COLO668 (cell line): ENCODE data around the gene GPR132.
"Not testable (repeated sequence)": the region's sequence is repeated elsewhere in the genome, so short reads cannot be mapped to it uniquely, and the experiment has no call there.

Source experiments
- DNase-seq: peaks from one replicate; lab custom pipeline; 2025; ENCODE audit not compliant: unreplicated experiment; lab: John Stamatoyannopoulos, UW

GPR132 gene

DNA sequence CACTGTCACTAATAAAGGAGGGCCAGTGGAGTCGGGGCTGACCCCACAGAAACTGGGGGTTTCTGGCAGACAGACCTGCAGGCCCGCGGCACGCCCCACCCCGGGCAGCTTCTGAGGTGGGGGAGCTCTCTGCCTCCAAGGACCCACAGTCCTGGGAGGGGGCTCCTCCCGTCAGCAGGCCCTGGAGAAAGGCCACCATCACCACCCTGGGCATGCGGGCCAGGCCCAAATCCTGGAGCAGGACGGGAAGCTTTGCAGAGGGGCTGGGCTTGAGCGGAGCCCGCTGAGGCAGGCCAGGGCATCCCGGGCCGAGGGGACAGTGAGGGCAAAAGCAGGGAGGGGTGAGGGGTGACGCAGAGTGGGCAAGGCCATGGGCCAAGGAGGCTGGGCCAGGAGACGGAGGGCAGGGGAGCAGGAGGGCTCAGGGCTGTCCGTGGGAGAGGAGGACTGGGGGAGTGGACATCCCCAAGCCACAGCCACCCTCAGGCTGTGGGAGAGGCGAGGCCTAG is 11.1 kb upstream of the GPR132 start:
- DNase-seq = no peak

DNA sequence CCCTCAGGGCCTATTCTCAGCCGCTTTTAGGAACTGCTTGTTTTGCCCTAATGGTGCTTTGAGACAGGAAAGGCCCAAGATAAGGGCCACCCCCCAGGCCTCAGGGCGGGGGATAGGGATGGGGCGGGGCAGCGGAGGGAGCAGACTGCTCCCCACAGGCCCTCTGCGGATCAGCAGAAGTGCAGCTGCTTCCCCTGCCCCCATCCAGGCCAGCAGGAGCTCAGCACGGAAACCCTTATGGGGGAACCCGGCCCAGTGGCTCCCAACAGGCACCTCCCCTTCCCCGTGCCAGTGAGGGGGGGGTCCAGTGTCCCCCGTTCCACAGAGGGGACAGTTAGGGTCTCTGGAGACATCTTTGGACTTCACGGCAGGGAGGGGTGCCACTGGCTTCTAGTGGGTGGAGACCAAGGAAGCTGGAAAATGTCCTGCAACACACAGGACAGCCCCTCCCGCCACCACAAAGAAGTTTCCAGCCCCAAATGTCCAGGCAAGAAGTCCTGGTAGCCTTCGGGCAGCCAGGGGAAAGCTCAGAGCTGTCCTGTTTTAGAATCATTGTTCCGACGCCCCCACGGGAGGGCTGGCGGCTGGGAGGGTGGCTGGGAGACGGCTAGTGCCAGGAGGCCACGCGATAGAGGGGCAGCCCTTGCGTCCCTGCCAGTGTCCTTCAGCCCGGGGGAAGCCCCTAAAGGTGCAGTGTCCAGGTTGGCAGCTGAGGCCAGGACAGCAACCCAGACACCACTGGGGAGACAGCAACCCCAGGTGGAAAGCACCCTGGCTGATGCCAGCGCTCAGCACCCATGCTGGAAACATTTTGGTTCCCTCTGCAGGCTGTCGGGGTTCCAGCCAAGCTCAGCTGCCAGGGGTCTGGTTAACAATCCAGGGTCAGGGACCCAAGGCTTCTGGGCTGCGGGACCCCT is 10.4 kb upstream of the GPR132 start:
- DNase-seq = peak; percentile 64

DNA sequence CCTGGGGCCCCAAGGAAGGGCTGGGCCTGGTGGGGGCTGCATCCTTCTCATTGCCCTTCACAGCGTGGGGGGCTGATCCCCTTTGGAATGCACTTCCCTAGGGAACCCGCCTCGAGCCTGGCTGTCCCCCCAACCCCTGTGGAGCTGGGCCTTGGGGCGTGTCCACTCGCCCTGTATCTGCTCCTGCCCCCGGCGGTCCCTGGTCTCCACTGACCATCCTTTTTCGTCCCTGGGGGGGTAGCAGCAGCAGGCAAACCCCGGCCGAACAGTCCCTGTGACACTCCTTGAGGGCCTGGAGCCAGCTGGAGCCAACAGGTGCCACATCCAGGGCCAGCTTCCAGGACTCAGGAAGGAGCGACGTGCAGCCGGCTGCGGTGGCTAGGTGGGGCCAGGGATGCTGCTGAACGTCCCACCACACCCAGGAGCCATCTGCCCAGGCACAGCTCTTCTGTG is 9.4 kb upstream of the GPR132 start:
- DNase-seq = peak; percentile 88

DNA sequence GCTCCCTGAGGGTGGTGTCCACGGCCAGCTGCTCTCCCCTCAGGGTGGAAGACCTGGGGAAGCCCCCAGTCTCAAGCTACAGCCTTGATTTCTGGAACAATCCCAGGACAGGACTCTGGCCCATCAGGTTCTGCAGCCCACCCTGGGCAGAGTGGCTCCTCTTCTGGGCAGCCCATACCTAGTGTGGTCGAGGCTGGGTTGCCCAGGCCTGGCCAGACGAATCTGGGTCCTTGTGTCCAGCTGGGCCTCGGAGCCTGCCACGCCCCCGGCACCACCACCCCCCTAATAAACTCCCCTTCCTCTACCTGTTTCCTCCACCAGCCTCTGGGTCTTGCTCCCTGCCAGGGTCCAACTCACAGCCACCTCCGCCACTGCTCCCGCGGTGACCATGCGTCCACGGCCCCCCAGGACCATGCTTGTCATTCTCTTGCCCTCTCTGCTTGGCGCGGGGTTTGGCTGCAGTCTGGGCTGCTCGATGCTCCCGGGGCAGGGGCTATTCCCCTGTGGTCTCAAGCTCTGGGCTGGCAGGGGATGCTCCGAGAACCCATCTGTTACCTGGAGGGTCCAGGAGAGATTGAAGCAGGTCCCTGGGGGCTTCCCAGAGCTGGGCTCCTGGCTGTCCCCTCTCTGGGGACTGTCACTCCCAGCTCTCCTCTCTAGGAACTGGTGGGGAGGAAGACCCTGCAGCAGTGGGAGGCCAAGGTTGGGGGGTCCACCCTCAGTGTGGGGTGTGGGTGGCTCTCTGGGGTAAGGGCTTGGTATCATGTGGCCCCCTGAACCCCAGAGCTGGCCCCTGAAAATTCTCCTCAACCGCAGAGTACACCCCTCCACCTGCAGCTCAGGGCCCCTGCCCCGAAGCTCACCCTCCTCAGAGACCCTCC is 8.7 kb upstream of the GPR132 start:
- no peak for DNase-seq

DNA sequence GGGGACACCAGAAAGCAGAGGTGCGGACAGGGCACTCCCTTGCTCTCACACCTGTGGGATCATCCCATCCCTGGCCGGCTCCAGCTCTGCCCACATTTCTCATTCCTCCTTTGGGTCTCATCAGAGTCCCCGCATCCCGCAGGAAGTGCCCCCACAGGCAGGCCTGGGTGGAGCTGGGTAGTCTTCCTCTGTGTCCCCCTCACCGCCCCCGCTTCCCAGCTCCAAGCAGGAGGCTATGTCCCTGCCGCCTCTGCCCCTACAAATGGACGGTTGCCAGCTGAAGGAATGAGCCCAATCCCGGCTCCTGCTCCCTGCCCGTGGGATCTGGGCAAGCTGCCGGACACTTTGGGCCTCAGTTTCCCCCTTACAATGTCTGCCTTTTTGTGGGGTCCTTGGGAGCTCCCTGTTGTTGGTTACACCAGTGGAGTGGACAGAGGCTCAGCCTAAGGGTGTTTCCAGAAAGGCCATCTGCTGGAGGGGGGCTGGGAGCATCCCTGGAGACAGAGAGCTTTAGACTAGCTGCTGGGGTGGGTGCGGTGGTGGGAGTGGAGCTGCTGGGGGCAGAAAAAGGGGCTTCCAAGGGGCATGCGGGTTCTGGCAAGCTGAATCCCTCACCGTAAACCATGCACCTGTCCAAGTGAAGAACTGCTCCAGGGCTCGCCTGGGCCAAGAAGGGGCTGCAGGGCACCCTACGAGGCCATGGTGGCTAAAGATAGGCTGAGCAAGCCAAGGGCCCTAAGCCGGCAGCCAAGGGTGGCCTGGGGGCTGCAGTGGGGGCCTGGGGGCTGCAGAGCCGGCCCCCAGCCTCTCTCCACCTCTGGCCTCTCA is 7.9 kb upstream of the GPR132 start:
- DNase-seq = no peak

DNA sequence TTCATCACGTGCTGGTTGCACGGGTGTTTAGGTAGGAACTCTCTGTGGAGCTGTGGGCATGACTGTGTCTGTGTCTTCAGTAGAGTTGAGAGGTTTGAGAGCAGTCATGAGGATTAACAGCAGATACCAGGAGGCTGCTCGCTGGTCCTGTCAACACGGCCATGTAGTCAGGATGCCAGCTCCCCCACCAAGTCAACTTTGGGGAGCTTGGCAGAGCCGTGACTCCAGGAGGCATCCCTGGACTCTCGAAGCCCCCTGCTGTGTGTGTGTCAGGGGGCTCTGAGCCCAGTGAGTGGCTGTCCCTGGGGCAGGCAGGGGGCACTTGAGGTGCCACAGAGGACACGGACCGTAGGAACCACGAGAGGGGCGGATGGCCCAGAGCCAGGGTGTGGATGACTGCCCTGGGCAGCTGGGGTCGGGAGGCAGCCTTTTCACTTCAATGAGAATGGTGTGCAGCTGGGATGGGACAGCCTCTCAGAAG is 7.2 kb upstream of the GPR132 start:
- no peak for DNase-seq

DNA sequence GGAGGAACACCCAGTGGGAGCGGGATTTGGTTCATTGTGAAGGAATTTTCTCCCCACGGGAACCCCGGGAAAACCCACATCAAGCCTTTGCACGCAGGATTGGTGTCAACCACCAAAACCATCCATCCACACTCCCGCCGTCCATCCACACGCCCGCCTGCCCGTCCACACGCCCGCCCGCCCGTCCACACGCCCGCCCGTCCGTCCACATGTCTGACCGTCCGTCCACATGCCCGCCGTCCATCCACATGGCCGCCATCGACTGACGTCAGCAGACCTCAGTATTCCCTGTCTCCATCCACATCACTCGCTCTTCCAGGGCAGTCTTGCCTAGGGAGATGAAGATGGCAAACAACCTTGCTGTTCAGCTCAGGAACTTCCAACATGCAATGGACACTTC is 6.7 kb upstream of the GPR132 start:
- no peak for DNase-seq

DNA sequence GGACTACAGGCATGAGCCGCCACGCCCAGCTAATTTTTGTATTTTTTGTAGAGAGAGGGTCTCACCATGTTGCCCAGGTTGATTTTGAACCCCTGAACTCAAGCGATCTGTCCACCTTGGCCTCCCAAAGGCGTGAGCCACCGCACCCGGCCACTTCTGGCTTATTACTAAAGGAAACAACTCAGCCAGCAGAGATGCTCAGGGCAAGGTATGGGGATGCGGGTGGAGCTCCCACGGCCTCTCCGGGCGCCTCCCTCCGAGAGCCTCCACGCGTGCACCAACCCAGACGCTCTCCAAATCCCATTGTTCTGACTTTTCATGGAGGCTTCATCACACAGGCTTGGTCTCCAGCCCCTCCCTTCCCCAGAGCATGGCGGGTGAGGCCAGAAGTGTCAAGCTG is 6.1 kb upstream of the GPR132 start:
- no peak for DNase-seq

DNA sequence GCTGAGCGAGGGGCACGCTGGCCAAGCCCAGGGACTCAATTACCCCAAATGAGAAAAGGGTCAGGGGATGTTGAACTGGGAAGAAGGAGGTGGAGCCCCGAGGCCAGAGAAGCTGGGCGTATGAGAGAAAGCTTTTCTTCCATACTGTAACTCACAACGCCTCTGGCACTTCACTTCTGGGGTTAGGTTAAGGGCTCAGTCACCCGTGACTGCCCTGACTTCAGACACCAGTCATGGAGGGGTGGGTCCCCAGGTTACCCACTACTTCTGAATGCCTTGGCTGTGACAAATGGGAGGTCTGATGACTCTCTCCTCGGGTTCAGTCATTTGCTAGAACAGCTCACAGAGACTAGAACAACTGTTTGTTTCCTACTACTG is 5.5 kb upstream of the GPR132 start:
- no peak for DNase-seq

DNA sequence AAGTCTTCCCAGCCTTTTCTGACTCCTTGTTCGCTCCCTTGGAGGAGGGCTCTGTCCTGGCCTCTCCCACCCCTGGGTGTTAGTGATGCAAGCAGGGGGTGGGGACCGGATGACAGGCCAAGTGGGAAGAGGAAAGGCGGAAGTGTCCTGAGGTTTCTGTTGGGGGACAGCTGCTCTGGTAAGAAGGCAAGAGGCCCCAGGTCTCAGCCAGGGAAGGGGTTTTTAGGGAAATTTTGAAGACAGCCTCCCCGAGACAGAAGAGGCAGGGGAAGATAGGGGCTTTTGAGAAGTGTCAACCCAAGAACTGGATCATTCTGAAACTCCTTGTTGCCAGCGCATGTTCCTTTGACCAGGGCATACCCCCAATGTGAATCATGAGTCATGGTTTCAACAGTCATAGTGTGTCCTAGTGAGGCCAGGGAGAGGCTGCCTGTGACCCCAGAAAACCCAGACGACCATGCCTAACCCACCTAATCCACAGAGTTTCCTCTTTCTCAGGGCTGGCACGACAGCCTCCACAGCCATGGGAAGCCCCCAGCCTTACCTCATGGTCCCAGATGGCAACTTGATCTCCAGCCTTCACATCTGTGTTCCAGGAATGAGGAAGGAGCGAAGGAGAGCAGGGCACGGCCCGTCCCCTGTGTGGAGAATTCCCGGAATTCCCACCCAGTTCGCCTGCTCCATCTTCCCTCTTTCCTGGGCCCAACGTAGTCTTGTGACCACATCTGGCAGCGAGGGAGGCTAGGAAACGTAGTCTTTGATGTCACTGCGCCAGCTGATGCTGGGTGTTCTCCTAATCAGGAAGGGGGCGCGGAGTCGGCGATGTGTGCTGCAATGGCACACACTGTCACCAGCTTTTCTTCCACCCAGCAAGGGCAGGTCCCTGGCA is 4.9 kb upstream of the GPR132 start:
- DNase-seq = no peak

DNA sequence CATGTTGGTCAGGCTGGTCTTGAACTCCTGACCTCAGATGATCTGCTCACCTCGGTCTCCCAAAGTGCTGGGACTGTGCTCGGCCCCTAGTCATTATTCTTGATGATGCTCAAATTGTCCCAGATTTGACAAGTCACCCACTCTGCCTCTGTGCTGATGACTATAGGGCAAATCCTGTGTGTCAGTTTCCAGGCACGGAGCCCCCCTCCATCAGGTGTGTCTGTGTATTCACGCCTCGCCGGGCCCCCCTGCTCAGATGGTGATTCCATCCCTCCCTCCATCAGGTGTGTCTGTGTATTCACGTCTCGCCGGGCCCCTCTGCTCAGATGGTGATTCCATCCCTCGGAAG is 4.3 kb upstream of the GPR132 start:
- no peak for DNase-seq

DNA sequence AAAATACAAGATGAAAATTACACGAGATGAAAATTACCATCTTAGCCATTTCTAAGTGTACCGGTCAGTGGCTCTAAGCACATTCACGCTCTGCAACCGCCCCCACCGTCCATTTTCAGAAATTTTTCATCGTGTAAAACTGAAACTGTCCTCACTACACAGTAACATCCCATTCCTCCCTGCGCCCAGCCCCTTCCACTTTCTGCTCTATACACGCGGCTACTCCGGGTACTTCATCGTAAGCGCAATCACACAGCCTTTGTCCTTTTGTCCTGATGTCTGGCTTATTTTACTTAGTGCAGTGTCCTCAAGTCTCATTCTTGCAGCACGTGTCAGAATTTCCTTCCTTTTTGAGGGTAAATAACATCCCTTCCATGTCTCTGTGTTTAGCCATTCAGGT is 3.6 kb upstream of the GPR132 start:
- DNase-seq = no peak

DNA sequence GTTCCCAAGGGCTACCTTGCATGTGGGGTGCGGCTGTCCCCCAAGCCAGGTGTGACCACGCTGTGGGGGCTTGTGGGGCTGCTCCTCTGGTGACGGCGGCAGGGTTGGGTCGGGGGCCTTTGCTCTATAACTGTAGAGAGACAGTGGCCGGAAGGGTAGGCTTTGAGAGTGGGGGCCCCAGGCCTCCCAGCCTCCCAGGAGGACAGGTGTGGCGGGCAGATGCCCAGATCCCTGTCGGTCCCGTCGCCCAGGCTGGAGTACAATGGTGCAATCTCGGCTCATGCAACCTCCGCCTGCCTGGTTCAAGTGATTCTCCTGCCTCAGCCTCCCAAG is 2.7 kb upstream of the GPR132 start:
- DNase-seq = no peak

DNA sequence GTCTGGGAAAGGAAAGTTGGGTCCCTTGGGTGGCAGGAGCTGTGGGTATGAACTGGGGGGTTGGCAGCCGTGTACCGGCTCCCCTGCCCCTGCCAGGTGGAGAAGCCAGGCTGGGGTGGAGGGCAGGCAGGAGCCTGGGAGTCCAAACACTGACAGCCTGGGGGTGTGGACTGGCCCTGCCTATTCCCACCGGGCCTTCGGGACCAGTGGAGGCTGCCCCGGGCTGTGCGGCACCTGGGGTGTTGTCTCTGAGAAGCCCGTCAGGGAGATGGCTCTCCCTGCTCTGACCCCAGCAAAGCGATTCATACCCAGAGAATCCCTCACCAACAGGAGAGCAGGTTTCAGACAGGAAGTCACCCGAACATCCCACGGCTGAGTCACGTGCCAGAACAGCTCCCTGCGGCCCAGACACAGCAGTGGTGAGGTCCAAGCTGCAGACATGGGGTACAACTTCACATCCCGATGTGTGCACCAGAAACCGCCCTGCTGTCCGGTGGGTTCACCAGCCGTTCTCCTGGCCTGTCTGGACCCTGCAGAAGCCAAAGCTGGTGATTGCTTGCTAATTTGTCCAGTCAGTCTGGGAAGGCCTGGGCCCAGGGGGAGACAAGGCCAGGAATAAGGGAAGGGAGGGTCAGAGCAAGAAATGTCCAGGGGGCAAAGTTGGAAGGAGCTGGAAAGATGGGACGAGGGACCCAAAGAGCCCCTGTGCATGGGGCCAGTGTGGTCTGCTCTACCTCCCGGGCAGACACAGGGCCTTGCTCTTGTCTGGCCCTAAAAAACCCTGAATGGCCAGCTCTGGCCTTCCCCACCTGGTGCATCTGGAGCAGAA is 2.1 kb upstream of the GPR132 start:
- no peak for DNase-seq

DNA sequence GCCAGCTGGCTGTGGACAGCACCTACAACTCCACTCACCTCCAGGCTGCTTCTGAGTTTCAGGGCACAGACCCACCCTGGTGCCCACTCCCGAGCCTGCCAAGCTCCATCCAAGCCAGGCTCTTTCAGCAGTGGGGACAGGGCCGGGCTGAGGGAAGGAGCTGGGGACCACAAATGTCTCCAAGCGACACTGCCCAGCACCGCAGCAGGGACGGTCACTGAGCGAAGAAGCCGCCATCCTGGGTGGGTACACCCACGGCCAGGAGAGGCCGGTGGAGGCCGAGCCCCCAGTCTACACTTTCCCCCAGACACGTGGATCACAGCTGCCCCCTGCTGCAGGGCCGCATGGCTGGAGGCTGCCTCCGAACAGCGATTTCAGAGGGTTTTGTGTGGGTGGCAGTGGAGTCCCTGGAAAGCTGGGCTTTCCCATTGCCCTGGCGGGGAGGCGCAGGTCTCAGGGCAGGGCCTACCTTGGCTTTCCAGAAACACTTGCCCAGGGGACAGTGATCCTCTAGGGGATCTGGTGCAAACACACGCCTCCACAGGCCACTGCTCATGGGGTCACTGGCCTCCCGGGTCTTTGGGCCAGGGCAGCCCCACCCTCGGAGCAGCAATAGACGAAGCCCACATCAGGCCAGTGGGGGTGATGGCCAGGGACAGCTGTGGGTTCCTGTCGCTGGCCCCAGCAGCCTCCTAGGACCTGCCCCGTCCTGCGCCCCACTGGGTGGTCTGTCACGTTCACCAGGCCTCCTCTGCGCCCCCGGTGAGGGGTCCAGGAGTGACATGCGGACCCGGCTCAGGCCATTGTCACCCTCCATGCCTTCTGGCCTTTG is 1.2 kb upstream of the GPR132 start:
- no peak for DNase-seq

DNA sequence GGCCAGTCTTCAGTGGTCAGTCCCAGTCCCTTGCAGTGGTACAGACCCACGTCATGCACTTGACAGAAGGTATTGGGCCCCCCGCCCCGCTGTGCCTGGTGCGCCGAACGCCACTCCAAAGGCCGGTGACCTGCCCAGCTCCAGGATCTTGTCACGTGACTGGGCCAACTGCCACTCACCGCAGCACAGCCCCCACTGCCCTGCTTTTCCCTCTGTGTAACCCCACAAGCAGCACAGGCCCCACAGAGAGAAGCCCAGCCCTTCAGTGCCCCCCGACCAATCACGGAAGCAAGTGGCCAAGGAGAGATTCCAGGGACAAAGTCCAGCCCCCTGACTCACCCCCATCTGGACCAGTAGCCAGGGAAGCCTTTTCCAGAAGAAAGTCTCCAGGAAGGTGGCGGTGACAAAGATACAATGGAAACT is 498 bp downstream of the GPR132 start:
- DNase-seq = no peak

DNA sequence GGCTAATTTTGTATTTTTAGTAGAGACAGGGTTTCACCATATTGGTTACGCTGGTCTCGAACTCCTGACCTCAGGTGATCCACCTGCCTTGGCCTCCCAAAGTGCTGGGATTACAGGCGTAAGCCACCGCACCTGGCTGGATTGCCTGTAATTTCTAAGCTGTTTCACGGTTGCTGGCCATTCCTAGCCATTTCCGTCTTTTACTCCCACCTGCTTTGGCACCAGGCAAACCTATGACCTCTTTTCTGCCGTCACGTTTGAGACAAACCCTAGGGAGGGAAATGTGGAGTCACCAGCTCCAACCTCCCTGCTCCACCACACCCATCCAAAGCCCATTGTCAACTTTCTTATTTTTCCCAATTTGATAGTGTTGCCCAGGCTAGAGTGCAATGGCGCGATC is 1.2 kb downstream of the GPR132 start:
- DNase-seq = no peak

DNA sequence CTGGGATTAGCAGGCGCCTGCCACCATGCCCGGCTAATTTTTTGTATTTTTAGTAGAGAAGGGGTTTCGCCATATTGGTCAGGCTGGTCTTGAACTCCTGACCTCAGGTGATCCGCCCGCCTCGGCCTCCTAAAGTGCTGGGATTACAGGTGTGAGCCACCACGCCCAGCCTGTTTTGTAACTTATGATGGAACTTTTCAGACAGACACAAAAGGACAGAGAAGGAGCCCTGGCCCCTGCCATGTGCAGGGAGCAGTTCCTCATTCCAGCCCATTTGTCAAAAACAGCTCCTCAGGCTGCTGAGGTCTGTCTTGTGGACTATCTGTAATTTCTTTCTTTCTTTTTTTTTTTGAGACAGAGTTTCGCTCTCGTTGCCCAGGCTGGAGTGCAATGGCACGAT is 1.7 kb downstream of the GPR132 start:
- DNase-seq = not testable (repeated sequence)
